ENCODE data around the gene SMURF1.

GRCh38 chr7:99123571-99124033, 20.3 kb downstream of the SMURF1 start:
- TF ChIP-seq POLR2A (IDR thresholded peaks at IDR 0.05) (no peak), CTCF (IDR thresholded peaks at IDR 0.05) (no peak), POLR2AphosphoS5 (IDR thresholded peaks at IDR 0.05) (no peak)
